SK-N-MC (cell line): ENCODE data around the gene ZBTB14.

Source experiments
- EZH2 ChIP-seq: fragments of 200-600 bp; sonication (generic); IDR thresholded peaks from one replicate; pipeline ENCODE4 v1.6.1; 2017; ENCODE audit warnings: antibody characterized with exemption
- FOXP2 ChIP-seq: optimal IDR thresholded peaks from 2 replicates; pipeline ENCODE3; 2011; ENCODE audit warnings: mild to moderate bottlenecking, moderate library complexity; ENCODE audit not compliant: insufficient read depth; ENCODE audit errors: extremely low read length, control extremely low read depth
- POLR2AphosphoS5 ChIP-seq: IDR thresholded peaks from 2 replicates; pipeline ENCODE4 v1.6.1; 2012; ENCODE audit warnings: mild to moderate bottlenecking, low read depth, low read length, borderline replicate concordance

GRCh38 chr18:5309888-5310470 is 14.5 kb upstream of the ZBTB14 start:
- TF ChIP-seq POLR2AphosphoS5 (no peak), EZH2 (no peak), FOXP2 (no peak)
